Esophagus muscularis mucosa (tissue), 4 donors: ENCODE data around the gene CSNK1D. TPM values are rescaled to one million over a fixed set of nuclear protein-coding genes. Genes with fewer than 3 reads are reported as not detected.

ENCODE experiments used
- total RNA-seq, 4 donors: library from RNA; depleted of rRNA; stranded (reverse); fragments of >200 nt; gene quantifications; one replicate each; pipeline versions ENCODE4 v1.1.0 to v1.2.1, GENCODE V29; 2016

Gene CSNK1D
- total RNA-seq, 4 donors from 2014 or later: 47.2 to 65.5 (median 61.0) TPM

Other genes with a start within 250 kb of the CSNK1D start
- 1 to 10 TPM; 1.8 to 2.5 (median 2.2) TPM for gene RAC3, start 242.0 kb downstream of the CSNK1D start, total RNA-seq
- gene DCXR, start 236.0 kb downstream of the CSNK1D start, total RNA-seq: 100 to 1,000 TPM in 2 of 4 donors, 10 to 100 TPM in 2; 78.6 to 135 (median 102) TPM
- gene RFNG, start 221.9 kb downstream of the CSNK1D start, total RNA-seq: 10 to 100 TPM; 32.4 to 54.8 (median 42.5) TPM
- gene GPS1, start 221.8 kb downstream of the CSNK1D start, total RNA-seq: 100 to 1,000 TPM in 2 of 4 donors, 10 to 100 TPM in 2; 64.4 to 108 (median 85.4) TPM
- 10 to 100 TPM; 42.2 to 77.1 (median 52.6) TPM for gene DUS1L, start 207.9 kb downstream of the CSNK1D start, total RNA-seq
- gene FASN, start 175.5 kb downstream of the CSNK1D start, total RNA-seq: 10 to 100 TPM; 30.3 to 63.6 (median 44.8) TPM
- gene CCDC57, start 60.9 kb downstream of the CSNK1D start, total RNA-seq: 10 to 100 TPM in 3 of 4 donors, 1 to 10 TPM in 1; 8.4 to 21.6 (median 16.4) TPM
- 10 to 100 TPM; 17.0 to 28.8 (median 23.4) TPM for gene SLC16A3, start 44.7 kb downstream of the CSNK1D start, total RNA-seq
- gene CD7, start 43.9 kb upstream of the CSNK1D start, total RNA-seq: 1 to 10 TPM in 2 of 4 donors, under 1 TPM in 1, not detected in 1; 0.91 to 5.7 (median 2.0) TPM
- gene SECTM1, start 60.1 kb upstream of the CSNK1D start, total RNA-seq: 10 to 100 TPM in 3 of 4 donors, 1 to 10 TPM in 1; 10.0 to 41.1 (median 22.2) TPM
- not detected for gene TEX19, start 85.5 kb upstream of the CSNK1D start, total RNA-seq
- gene UTS2R, start 98.1 kb upstream of the CSNK1D start, total RNA-seq: not detected
- gene HEXD, start 144.6 kb upstream of the CSNK1D start, total RNA-seq: 10 to 100 TPM; 15.7 to 27.1 (median 20.6) TPM
- 10 to 100 TPM; 21.6 to 35.3 (median 28.5) TPM for gene OGFOD3, start 144.9 kb upstream of the CSNK1D start, total RNA-seq
- gene CYBC1, start 177.1 kb upstream of the CSNK1D start, total RNA-seq: 10 to 100 TPM; 40.7 to 78.3 (median 69.7) TPM
- 10 to 100 TPM; 26.2 to 30.9 (median 29.3) TPM for gene NARF, start 185.0 kb upstream of the CSNK1D start, total RNA-seq
- 10 to 100 TPM; 27.0 to 51.6 (median 45.3) TPM for gene FOXK2, start 246.0 kb upstream of the CSNK1D start, total RNA-seq